GM19455 (cell line): ENCODE results near the gene P4HA2.
A peak's percentile ranks its signal among the peaks of the same experiment; 100 is the strongest.

Experiments
- ATAC-seq: cut with Tn5 transposase; IDR thresholded peaks from one replicate; pipeline ENCODE4 v1.9.1; 2021; ENCODE audit not compliant: unreplicated experiment

Gene P4HA2

GRCh38 chr5:132253008-132253441 lies 25.4 kb upstream of the P4HA2 start:
- no peak for ATAC-seq

GRCh38 chr5:132251220-132251725 lies 23.6 kb upstream of the P4HA2 start:
- ATAC-seq = no peak

DNA sequence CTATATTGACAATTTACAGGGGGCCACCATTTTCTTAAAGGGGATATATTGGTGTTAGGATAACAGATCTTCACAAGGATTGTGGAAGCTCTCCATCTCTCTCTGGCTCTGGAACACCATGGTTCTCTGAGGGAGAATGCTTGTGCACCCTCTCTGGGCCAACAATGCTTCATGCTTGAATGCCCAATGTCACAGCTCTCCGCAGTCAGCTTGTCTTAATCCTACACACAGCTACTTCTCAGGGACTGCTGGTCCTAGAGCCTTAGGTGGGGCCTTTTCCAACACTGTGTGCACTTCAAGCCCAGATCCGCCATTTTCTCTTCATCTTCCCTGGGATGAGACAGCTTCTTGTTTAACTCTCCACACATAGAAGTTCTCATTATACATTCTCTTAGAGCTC lies 22.9 kb upstream of the P4HA2 start:
- no peak for ATAC-seq

DNA sequence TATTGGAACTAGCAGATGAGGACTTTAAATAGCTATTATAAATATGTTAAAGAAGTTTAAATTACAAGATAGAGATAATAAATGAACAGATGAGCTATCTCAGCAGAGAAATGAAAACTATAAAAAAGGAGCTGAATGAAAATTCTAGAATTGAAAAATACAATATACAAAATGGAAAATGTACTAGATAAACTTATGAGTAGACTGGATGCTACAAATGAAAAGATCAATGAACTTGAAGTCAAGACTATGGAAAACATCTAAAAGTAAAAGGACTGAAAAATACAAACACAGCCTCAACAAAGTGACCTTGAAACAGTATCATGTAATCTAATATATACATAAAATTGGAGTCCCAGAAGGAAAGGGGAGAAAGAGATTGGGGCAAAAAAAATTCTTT lies 19.2 kb upstream of the P4HA2 start:
- ATAC-seq = no peak

DNA sequence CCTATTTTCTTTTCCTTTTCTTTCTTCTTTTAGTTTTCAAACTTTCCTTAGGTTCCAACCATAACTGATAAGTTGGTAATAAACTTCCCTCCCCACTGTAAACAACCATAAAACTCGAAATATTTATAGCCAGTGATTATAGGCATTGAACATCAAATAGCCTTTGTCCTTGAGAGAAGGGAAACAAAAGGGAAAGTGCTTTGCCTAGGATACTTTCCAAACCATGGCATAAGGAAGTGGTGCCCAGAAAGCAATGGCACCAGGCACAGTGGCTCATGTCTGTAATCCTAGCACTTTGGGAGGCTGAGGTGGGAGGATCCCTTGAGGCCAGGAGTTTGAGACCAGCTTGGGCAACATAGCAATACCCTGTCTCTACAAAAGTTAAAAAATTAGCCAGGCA lies 17.9 kb upstream of the P4HA2 start:
- no peak for ATAC-seq

DNA sequence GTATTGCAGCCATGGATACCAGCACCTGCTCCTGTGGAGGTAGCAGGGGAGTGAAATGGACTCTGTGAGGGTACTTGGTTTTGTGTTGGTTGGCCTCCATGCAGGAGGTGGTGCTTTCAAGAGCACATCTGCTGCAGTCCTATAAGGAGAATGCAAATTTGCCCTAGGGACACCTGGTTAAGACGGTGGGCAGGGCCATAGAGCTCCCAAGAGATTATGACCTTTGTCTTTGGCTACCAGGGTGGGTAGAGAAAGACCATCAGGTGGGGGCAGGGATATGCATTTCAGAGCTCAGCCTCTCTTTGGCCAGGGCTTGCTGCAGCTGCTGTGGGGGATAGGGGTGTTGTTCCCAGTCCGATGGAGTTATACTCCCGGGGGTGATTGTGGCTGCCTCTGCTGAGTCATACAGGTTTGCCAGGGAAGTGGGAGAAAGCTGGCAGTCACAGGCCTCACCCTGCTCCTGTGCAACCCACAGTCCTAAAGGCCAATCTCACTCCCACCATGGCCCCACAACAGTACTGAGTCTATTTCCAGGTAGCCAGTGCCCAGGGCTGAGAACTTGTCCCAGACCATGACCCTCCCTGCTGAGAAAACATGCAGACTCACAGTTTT lies 15.8 kb upstream of the P4HA2 start:
- ATAC-seq = no peak

GRCh38 chr5:132239776-132240175 lies 12.1 kb upstream of the P4HA2 start:
- ATAC-seq = no peak

DNA sequence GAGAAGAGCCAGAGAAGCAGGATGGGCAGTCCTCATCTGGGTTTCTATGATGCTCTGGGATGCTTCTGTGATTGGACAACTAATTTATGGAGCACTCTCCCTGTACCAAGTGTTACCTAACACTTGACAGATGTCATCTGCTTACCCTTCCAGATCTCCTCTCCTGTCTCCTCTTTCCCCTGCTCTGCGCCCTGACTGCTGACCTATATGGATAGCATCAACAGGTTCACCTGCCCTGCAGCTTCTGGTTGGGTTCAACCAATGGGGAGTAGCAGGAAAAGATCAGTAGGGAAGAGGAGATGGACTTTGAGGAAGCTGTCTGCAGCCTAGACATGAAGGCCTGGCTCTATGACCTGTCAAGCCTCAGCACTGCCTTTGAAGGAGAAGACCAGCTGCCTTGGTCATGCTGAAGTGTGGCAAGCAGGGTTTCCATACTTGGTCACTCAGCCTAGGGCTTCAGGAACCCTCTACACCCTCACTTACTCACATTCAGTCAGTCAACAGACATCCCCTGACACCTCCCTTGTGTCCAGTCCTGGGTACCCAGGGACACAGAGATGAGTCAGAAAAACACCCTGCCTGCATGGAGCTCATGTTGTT lies 11.3 kb upstream of the P4HA2 start:
- no peak for ATAC-seq

GRCh38 chr5:132238169-132238744 lies 10.6 kb upstream of the P4HA2 start:
- ATAC-seq = peak; percentile 84

- no peak for ATAC-seq
These were observed 10.0 kb upstream of the P4HA2 start for GRCh38 chr5:132237670-132238069.

GRCh38 chr5:132237141-132237540 lies 9.5 kb upstream of the P4HA2 start:
- ATAC-seq = no peak

DNA sequence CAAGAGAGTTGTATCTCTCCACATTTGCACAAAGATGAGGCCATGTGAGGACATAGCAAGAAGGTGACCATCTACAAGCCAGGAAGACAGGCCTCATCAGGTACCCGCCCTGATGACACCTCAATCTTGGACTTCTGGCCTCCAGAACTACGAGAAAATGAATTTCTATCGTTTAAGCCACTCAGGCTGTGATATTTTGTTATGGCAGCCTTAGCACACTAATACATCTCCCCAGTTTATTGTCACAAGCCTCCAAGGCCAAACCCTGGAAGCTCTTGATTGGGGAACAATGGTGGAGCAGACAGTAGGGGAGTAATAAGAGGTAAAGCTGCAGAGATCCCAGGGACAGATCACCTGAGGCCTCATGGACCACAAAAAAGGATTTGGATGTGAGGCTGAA lies 7.7 kb upstream of the P4HA2 start:
- no peak for ATAC-seq

DNA sequence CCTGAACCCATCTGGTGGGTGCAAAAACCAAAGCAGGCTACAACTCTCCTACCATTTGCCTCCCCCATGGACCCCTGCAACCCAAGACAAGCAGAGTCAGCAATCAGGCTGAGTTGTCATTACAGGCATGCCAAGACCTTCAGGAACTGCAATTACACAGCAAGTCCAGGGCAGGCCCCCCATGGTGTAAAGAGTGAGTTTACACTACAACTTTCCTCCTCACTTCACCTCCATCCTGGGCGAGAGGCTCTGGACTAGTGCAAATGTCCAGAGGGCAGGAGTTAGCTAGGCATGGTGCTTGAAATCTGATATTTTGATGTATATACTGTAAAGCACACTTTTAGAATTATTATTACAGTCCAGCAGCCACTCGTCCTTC lies 7.0 kb upstream of the P4HA2 start:
- no peak for ATAC-seq

DNA sequence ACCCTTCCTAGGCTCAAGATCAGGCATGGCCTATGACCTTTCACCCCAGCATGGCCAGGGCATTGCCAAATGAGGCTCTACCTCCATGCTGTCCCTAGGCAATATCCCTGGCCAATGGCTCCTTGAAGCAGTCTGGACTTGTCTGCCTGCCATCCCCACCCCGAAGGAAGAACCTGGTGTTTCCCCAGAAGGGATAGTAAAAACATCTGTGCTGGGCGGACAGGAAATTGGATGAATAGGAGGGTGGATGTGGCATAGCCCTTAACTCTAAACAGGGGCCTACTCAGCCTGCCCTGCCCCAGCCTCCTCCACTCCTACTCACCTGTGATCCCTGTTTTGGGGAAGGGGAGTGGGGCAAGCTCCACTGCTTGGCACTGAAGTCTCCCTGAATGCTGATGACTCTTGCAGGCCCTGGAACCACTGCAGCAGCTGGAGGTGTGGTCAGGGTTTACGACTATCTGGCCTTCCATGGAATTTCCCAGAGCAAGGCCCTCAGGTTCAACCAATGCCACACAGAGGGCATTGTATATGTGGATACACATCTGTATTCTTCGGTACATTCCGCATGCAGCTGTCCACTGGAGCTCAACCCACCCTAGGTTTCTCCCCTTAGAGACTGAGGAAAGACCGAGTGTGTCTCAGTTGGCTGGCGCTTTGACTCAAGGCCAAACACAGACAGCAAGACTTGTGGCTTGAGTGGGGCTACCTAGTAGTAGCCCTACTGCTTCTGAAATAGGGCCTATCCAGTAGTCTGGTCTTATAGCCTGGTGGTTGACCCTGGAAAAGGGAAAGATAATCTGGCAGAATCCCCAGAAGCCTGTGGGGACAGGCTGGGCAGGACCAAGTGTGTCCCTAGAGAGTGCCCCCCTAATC lies 6.4 kb upstream of the P4HA2 start:
- no peak for ATAC-seq

GRCh38 chr5:132233081-132233480 lies 5.4 kb upstream of the P4HA2 start:
- ATAC-seq = no peak

- ATAC-seq = no peak
These were observed 4.8 kb upstream of the P4HA2 start for GRCh38 chr5:132232465-132232864.

- ATAC-seq = no peak
These were observed 3.2 kb upstream of the P4HA2 start for GRCh38 chr5:132230871-132231270.

GRCh38 chr5:132229236-132229635 lies 1.6 kb upstream of the P4HA2 start:
- no peak for ATAC-seq

DNA sequence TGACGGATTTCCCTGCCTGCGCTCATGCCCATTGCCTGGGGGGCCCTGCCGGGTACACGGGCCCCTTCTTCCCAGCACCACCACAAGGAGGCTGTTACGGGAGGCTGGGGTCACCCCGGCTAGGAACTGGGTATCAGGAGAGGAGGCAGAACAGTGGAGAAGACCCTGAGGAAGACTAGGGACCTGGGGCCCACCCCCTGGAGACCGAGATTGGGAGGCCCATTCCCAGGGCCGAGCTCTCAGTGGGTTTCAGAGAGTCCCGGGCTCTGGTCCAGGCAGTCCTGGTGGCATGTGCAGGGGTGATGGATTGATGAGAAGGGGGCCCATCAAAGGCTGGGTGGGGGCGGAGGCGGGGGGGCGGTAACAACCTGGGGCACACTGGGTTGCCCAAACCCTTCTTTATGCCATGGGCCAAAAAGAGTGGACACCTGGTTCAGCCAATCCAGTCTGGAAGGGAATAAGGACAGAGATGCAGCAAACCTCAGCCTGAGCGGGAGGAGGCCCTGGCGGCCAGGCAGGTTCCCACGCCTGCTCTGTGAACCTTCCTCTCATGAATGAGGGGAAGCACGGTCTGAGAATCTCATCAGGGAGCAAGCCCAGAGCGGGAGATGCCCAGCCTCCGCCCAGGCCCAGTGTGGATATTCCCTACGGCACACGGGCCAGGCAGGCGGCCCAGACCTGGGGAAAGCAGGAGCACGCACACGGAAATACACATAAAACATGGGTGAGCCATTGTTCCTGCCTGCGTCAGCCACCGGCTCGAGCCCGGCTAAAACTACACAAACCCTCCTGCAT lies 785 bp upstream of the P4HA2 start:
- no peak for ATAC-seq

DNA sequence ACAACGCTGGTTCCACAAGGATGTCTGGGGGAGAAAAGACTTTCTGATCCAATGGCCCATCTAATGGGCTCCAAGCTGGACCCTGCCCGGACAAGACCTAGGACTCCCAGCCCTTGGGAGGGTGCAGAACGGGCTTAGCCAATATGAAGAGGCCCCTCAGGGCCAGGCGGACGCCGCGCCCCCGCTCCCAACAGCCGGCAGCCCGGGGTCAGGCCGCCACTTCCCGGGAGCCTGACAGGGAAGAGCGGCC lies 493 bp downstream of the P4HA2 start:
- ATAC-seq = no peak
